ENCODE measurements around the gene CX3CL1. TPM values are rescaled to one million over a fixed set of nuclear protein-coding genes. Genes with fewer than 3 reads are reported as not detected.
A peak's percentile ranks its signal among the peaks of the same experiment; 100 is the strongest.

Gene CX3CL1
- total RNA-seq, 2 experiments from 2014 or later, result not detected

- Mint-ChIP-seq H3K4me1 (ENCODE audit: low read depth) (peaks cover 18% of the 10 kb centered on the region), H3K9me3 (ENCODE audit: insufficient read depth) (no peaks in the 10 kb centered on the region), H3K4me3 (no peak overlapping the region), H3K36me3 (ENCODE audit: low read depth) (no peaks in the 10 kb centered on the region), H3K27me3 (ENCODE audit: low read depth) (no peaks in the 10 kb centered on the region), H3K27ac (no peak overlapping the region)
- no peak for DNase-seq
- ChIA-PET POLR2A (no interaction called here), CTCF (interaction anchor here (1.1 to 1.3 kb wide), 2 partner anchors 113 to 115 kb away, joined by 4 to 6 read pairs; no protein-coding TSS in a partner anchor)
- ATAC-seq, result no peak
These were observed 41.4 kb downstream of the CX3CL1 start for GRCh38 chr16:57413733-57414132.

DNA sequence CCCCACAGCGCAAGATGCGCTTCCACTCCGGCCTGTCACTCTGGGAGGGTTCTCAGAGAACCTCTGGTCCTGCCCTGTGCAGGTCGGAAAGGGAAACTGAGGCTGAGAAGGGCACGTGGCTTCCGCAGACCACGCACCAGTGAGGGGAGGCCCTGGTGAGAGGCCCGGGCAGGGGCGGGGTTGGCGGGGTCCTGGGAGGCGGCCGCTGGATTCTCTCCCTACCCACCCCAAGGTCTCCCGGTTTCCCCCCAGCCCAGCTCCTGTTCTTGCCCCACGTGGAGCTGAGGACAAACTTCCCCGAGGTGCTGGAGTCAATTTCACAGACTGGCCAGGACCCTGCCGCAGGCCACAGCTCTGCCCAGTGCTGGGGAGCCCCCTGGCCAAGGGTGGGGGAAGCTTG lies 43.8 kb downstream of the CX3CL1 start:
- H3K27me3 Mint-ChIP-seq (ENCODE audit: low read depth), result no peaks in the 10 kb centered on the region
- peaks cover 25% of the 10 kb centered on the region for H3K4me1 Mint-ChIP-seq (ENCODE audit: low read depth)
- H3K4me3 Mint-ChIP-seq, result no peak overlapping the region
- no peak overlapping the region for H3K27ac Mint-ChIP-seq
- ChIA-PET CTCF (interaction anchor here (0.6 to 10.3 kb wide), 27 partner anchors 9 to 210 kb away, joined by 3 to 338 read pairs (median 7); partner anchors contain the start of genes ADGRG5, CCL17, CIAPIN1 and COQ9), POLR2A (interaction anchor here (1.2 to 2.5 kb wide), 3 partner anchors 114 to 170 kb away, joined by 3 to 20 read pairs (median 7); no protein-coding TSS in a partner anchor)
- ATAC-seq, result no peak
- no peak for DNase-seq
- H3K9me3 Mint-ChIP-seq (ENCODE audit: insufficient read depth), result no peaks in the 10 kb centered on the region
- no peaks in the 10 kb centered on the region for H3K36me3 Mint-ChIP-seq (ENCODE audit: low read depth)

DNA sequence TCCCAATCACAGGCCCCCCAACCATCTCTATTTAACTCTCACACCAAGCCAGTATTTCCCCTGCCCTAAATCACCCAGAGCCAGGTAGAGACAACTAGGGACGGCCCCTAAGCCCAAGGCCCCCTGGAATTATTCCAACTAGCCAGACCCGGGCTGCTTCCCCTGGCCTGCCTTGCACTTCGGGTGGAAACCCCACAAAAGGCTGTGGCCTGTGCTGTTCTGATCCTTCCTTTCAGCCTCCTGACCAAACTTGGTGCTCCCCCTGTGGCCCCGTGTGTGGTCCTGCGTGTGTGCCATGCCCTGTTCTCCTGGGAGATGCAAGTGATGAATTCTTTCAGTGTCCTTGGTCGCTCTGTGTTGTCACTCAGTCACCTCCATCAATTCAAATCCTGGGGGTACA lies 47.2 kb downstream of the CX3CL1 start:
- Mint-ChIP-seq H3K36me3 (ENCODE audit: low read depth) (no peaks in the 10 kb centered on the region), H3K4me1 (ENCODE audit: low read depth) (peaks cover 25% of the 10 kb centered on the region), H3K27me3 (ENCODE audit: low read depth) (no peaks in the 10 kb centered on the region), H3K9me3 (ENCODE audit: insufficient read depth) (no peaks in the 10 kb centered on the region), H3K27ac (peak overlapping the region; percentile 87), H3K4me3 (no peak overlapping the region)
- DNase-seq (no peak), ATAC-seq (no peak)
- POLR2A ChIA-PET, result interaction anchor here (1.4 kb wide), 1 partner anchor 28 kb away, joined by 4 read pairs; the partner anchor contains the start of genes CIAPIN1 and COQ9
- CTCF ChIA-PET, result interaction anchor here (0.7 to 10.3 kb wide), 25 partner anchors 10 to 193 kb away, joined by 3 to 338 read pairs (median 4); partner anchors contain the start of genes CCL17, CIAPIN1 and COQ9

GRCh38 chr16:57422026-57422944 lies 50.0 kb downstream of the CX3CL1 start:
- no peak overlapping the region for H3K4me3 Mint-ChIP-seq
- no peaks in the 10 kb centered on the region for H3K27me3 Mint-ChIP-seq (ENCODE audit: low read depth)
- H3K4me1 Mint-ChIP-seq (ENCODE audit: low read depth), result peaks cover 18% of the 10 kb centered on the region
- no peak for DNase-seq
- no peaks in the 10 kb centered on the region for H3K9me3 Mint-ChIP-seq (ENCODE audit: insufficient read depth)
- POLR2A ChIA-PET, result interaction anchor here (0.5 to 0.6 kb wide), 2 partner anchors 9 to 81 kb away, joined by 3 read pairs; no protein-coding TSS in a partner anchor
- CTCF ChIA-PET, result interaction anchor here (0.7 to 10.3 kb wide), 5 partner anchors 98 to 237 kb away, joined by 3 to 338 read pairs (median 3); partner anchors contain the start of gene PSME3IP1
- ATAC-seq, result no peak
- H3K27ac Mint-ChIP-seq, result no peak overlapping the region
- H3K36me3 Mint-ChIP-seq (ENCODE audit: low read depth), result peaks cover 2% of the 10 kb centered on the region

DNA sequence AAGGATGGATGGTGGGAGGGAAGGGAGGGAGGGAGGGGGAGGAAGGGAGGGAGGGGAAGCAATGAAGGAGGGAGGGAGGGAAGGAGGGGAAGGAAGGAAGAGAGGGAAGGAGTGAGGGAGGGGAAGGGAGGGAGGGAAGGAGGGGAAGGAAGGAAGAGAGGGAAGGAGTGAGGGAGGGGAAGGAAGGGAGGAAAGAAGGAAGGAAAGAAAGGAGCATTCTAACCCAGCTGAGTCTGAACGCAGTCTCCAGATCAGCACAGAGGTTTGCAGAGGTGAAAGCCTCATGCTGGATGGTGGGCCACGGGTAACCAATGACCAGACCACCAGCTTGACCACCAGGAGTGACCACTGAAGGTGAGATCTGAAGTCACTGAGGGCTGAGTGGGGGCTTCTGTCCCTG lies 50.9 kb downstream of the CX3CL1 start:
- H3K4me1 Mint-ChIP-seq (ENCODE audit: low read depth), result peaks cover 12% of the 10 kb centered on the region
- no peaks in the 10 kb centered on the region for H3K9me3 Mint-ChIP-seq (ENCODE audit: insufficient read depth)
- H3K27ac Mint-ChIP-seq, result no peak overlapping the region
- ATAC-seq (no peak), DNase-seq (no peak)
- no peaks in the 10 kb centered on the region for H3K27me3 Mint-ChIP-seq (ENCODE audit: low read depth)
- ChIA-PET CTCF (interaction anchor here (1.0 to 10.3 kb wide), 3 partner anchors 10 to 121 kb away, joined by 4 to 338 read pairs (median 156); no protein-coding TSS in a partner anchor), POLR2A (interaction anchor here (0.5 kb wide), 1 partner anchor 82 kb away, joined by 3 read pairs; no protein-coding TSS in a partner anchor)
- H3K4me3 Mint-ChIP-seq, result no peak overlapping the region
- H3K36me3 Mint-ChIP-seq (ENCODE audit: low read depth), result peaks cover 4% of the 10 kb centered on the region

DNA sequence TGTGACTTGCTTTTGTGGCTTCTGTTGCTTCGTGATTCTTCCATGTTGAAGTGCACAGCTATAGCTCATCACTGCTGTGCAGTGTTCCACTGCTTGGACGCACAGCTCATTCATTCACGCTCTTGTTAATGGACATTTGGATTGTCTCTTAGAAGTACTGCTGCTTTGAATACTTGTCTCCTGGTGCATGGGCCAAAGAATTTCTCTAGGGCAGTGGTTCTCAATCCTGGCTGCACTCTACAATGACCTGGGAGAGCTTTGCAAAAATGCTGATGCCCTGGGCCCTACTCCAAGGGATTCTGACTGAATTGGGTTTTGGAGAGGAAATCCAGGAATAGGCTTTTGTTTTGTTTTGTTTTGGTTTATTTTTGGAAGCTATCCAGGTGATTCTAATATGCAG lies 52.3 kb downstream of the CX3CL1 start:
- H3K27me3 Mint-ChIP-seq (ENCODE audit: low read depth), result no peaks in the 10 kb centered on the region
- ATAC-seq (no peak), DNase-seq (no peak)
- no peak overlapping the region for H3K4me3 Mint-ChIP-seq
- H3K27ac Mint-ChIP-seq, result no peak overlapping the region
- no peaks in the 10 kb centered on the region for H3K9me3 Mint-ChIP-seq (ENCODE audit: insufficient read depth)
- H3K4me1 Mint-ChIP-seq (ENCODE audit: low read depth), result peaks cover under 1% of the 10 kb centered on the region
- ChIA-PET POLR2A (interaction anchor here (1.2 kb wide), 1 partner anchor 21 kb away, joined by 4 read pairs; no protein-coding TSS in a partner anchor), CTCF (interaction anchor here (0.7 to 10.3 kb wide), 6 partner anchors 8 to 124 kb away, joined by 3 to 338 read pairs (median 6); no protein-coding TSS in a partner anchor)
- peaks cover 14% of the 10 kb centered on the region for H3K36me3 Mint-ChIP-seq (ENCODE audit: low read depth)

DNA sequence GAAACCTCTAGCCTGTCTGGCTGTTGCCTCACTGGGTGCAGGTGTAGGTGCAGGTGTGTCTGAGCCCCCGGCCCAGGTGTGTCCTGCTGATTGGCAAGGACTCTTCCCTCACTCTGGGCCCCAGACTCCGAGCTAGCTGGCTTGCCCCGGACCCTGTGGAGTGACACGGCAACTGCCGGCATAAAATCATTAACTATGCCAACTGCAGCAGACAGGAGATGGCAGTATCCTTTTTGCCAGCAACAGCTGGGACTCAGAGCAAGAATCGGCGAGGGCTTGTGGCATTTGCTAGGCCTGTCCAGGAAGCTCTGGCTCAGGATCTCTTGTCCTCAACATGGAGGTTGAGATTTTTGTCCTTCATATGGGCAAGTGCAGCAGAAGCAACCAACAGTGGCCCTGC lies 54.1 kb downstream of the CX3CL1 start:
- no peaks in the 10 kb centered on the region for H3K27me3 Mint-ChIP-seq (ENCODE audit: low read depth)
- POLR2A ChIA-PET, result no interaction called here
- H3K4me1 Mint-ChIP-seq (ENCODE audit: low read depth), result no peaks in the 10 kb centered on the region
- no peak for ATAC-seq
- CTCF ChIA-PET, result interaction anchor here (0.9 to 2.1 kb wide), 3 partner anchors 9 to 126 kb away, joined by 3 to 7 read pairs (median 6); partner anchors contain the start of genes CIAPIN1 and COQ9
- H3K9me3 Mint-ChIP-seq (ENCODE audit: insufficient read depth), result no peaks in the 10 kb centered on the region
- no peak overlapping the region for H3K27ac Mint-ChIP-seq
- DNase-seq, result no peak
- peaks cover 30% of the 10 kb centered on the region for H3K36me3 Mint-ChIP-seq (ENCODE audit: low read depth)
- H3K4me3 Mint-ChIP-seq, result no peak overlapping the region

DNA sequence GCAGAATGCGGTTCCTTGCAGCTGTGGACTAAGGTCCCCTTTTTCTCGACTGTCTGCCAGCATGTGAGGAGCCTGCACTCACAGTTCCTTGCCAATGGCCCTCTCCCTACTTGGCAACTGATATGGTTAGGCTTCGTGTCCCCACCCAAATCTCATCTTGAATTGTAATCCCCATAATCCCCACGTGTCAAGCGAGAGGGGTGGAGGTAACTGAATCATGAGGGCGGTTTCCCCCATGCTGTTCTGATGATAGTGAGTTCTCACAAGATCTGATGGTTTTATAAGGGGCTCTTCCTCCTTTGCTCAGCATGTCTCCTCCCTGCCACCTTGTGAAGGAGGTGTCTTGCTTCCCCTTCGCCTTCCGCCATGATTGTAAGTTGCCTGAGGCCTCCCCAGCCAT lies 55.0 kb downstream of the CX3CL1 start:
- DNase-seq (no peak), ATAC-seq (no peak)
- POLR2A ChIA-PET, result no interaction called here
- Mint-ChIP-seq H3K36me3 (ENCODE audit: low read depth) (peaks cover 33% of the 10 kb centered on the region), H3K27me3 (ENCODE audit: low read depth) (no peaks in the 10 kb centered on the region), H3K9me3 (ENCODE audit: insufficient read depth) (no peaks in the 10 kb centered on the region), H3K4me1 (ENCODE audit: low read depth) (no peaks in the 10 kb centered on the region), H3K4me3 (no peak overlapping the region), H3K27ac (no peak overlapping the region)
- CTCF ChIA-PET, result interaction anchor here (1.3 kb wide), 1 partner anchor 10 kb away, joined by 7 read pairs; no protein-coding TSS in a partner anchor

DNA sequence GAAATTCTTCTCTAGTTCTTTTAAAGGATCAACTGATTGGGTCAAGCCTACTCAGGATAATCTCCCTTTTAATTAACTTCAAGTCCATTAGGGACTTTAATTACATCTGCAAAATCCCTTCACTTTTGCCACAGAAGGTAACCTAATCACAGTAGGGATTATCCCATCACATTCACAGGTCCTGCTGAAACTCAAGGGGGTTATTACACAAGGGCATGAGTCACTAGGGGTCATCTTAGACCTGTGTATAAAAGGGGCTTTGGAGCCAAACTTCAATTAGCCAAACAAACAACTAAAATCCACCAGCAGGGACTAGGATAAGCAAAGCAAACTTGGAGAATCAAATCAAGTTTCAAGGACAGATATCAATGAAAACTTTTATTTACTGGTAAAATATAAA lies 55.5 kb downstream of the CX3CL1 start:
- Mint-ChIP-seq H3K27ac (no peak overlapping the region), H3K4me1 (ENCODE audit: low read depth) (peaks cover 2% of the 10 kb centered on the region), H3K4me3 (no peak overlapping the region), H3K36me3 (ENCODE audit: low read depth) (peaks cover 38% of the 10 kb centered on the region), H3K27me3 (ENCODE audit: low read depth) (no peaks in the 10 kb centered on the region), H3K9me3 (ENCODE audit: insufficient read depth) (no peaks in the 10 kb centered on the region)
- ChIA-PET POLR2A (no interaction called here), CTCF (no interaction called here)
- DNase-seq (no peak), ATAC-seq (no peak)

- Mint-ChIP-seq H3K4me3 (no peak overlapping the region), H3K36me3 (ENCODE audit: low read depth) (peaks cover 65% of the 10 kb centered on the region), H3K4me1 (ENCODE audit: low read depth) (peaks cover 12% of the 10 kb centered on the region), H3K9me3 (ENCODE audit: insufficient read depth) (no peaks in the 10 kb centered on the region), H3K27ac (no peak overlapping the region), H3K27me3 (ENCODE audit: low read depth) (no peaks in the 10 kb centered on the region)
- DNase-seq (no peak), ATAC-seq (no peak)
- POLR2A ChIA-PET, result interaction anchor here (0.7 to 0.9 kb wide), 2 partner anchors 16 to 31 kb away, joined by 3 to 4 read pairs; partner anchors contain the start of genes CIAPIN1 and COQ9
- CTCF ChIA-PET, result interaction anchor here (1.0 to 3.0 kb wide), 2 partner anchors 8 to 14 kb away, joined by 3 to 14 read pairs; no protein-coding TSS in a partner anchor
These were observed 58.7 kb downstream of the CX3CL1 start for GRCh38 chr16:57430955-57431354.

GRCh38 chr16:57432505-57432904 lies 60.2 kb downstream of the CX3CL1 start:
- no peak for ATAC-seq
- no peaks in the 10 kb centered on the region for H3K27me3 Mint-ChIP-seq (ENCODE audit: low read depth)
- peaks cover 67% of the 10 kb centered on the region for H3K36me3 Mint-ChIP-seq (ENCODE audit: low read depth)
- H3K4me3 Mint-ChIP-seq, result no peak overlapping the region
- POLR2A ChIA-PET, result interaction anchor here (0.6 to 1.6 kb wide), 2 partner anchors 15 to 127 kb away, joined by 3 to 4 read pairs; partner anchors contain the start of genes CIAPIN1 and COQ9
- no peaks in the 10 kb centered on the region for H3K9me3 Mint-ChIP-seq (ENCODE audit: insufficient read depth)
- H3K4me1 Mint-ChIP-seq (ENCODE audit: low read depth), result peaks cover 12% of the 10 kb centered on the region
- CTCF ChIA-PET, result interaction anchor here (0.7 to 3.0 kb wide), 8 partner anchors 9 to 624 kb away, joined by 3 to 17 read pairs (median 4); no protein-coding TSS in a partner anchor
- no peak for DNase-seq
- H3K27ac Mint-ChIP-seq, result no peak overlapping the region

Data from activated CD8-positive, alpha-beta T cell treated with anti-CD3 and anti-CD28 coated beads, Interleukin-2, amount 10 ng/mL, durations not matched to agents 7 days and 5 days (primary cell).